Retinal pigment epithelial cell (primary cell): ENCODE data around the gene MICOS13.
"Not testable (repeated sequence)": the region's sequence is repeated elsewhere in the genome, so short reads cannot be mapped to it uniquely, and the experiment has no call there.

Source experiments
- DNase-seq: peaks from one replicate; pipeline ENCODE4 v3.0.0-alpha.2; 2010; ENCODE audit warnings: low read depth
- H3K4me3 ChIP-seq: 2 replicates; pipeline ENCODE4 v1.5.1; 2011; ENCODE audit warnings: mild to moderate bottlenecking, low read length, control low read depth, moderate library complexity
- TF ChIP-seq, protein P1 (sequence below): conservative IDR thresholded peaks from 2 replicates; pipeline ENCODE4 v1.5.1; 2011; ENCODE audit warnings: low read depth, low read length, control low read depth, inconsistent platforms

The MICOS13 gene

GRCh38 chr19:5690955-5691821, 10.9 kb upstream of the MICOS13 start:
- peak overlapping the region; percentile 96 for H3K4me3 ChIP-seq
- TF ChIP-seq, protein P1, sequence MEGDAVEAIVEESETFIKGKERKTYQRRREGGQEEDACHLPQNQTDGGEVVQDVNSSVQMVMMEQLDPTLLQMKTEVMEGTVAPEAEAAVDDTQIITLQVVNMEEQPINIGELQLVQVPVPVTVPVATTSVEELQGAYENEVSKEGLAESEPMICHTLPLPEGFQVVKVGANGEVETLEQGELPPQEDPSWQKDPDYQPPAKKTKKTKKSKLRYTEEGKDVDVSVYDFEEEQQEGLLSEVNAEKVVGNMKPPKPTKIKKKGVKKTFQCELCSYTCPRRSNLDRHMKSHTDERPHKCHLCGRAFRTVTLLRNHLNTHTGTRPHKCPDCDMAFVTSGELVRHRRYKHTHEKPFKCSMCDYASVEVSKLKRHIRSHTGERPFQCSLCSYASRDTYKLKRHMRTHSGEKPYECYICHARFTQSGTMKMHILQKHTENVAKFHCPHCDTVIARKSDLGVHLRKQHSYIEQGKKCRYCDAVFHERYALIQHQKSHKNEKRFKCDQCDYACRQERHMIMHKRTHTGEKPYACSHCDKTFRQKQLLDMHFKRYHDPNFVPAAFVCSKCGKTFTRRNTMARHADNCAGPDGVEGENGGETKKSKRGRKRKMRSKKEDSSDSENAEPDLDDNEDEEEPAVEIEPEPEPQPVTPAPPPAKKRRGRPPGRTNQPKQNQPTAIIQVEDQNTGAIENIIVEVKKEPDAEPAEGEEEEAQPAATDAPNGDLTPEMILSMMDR: no peak
- DNase-seq: no peak

DNA sequence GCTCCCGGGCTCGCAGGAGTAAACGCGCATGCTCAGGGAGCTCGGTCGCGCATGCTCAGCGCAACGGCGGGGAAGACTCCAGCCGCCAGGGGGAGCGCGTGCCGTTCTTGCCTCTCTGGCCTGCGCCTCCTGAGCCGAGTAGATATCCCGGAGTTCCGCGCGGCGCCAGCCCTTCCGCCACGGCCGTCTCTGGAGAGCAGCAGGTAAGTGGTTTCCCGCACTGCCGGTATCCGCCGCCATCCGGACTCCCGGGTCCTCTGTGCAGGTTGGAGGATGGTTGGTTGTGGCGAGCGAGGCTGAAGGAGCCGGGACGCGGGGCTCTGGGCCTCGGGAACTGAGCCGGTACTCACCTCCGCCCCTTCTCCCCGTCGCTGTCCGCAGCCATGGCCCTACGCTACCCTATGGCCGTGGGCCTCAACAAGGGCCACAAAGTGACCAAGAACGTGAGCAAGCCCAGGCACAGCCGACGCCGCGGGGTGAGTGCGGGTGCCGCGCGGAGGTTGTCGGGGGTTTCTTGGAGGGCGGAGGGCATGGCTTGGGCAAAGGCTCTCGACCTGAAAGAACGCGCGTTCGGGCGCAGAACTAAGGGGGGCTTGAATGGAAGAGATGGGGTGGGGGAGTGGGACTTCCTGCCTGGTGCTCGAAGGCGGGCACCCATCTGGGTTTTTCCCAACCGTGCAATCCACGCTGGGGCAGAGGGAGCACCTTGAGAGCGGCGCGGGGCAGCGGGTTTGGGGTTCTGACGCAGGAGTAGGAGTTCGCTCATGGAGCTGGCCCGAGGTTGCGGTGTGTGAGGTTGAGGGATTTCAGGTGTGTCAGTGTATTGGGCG, 10.0 kb upstream of the MICOS13 start, which contains the start of gene RPL36:
Gene RPL36, plus strand, starts transcription at position 171 of the 830 bp plus-strand sequence. Its CDS starts 213 bp downstream, at position 384.
- H3K4me3 ChIP-seq: peak within 1 kb of the TSS; percentile 96
- TF ChIP-seq, protein P1: peak; percentile 90
- DNase-seq: peak; percentile 75

GRCh38 chr19:5688262-5688881, 8.1 kb upstream of the MICOS13 start:
- H3K4me3 ChIP-seq, DNase-seq: not testable (repeated sequence)

DNA sequence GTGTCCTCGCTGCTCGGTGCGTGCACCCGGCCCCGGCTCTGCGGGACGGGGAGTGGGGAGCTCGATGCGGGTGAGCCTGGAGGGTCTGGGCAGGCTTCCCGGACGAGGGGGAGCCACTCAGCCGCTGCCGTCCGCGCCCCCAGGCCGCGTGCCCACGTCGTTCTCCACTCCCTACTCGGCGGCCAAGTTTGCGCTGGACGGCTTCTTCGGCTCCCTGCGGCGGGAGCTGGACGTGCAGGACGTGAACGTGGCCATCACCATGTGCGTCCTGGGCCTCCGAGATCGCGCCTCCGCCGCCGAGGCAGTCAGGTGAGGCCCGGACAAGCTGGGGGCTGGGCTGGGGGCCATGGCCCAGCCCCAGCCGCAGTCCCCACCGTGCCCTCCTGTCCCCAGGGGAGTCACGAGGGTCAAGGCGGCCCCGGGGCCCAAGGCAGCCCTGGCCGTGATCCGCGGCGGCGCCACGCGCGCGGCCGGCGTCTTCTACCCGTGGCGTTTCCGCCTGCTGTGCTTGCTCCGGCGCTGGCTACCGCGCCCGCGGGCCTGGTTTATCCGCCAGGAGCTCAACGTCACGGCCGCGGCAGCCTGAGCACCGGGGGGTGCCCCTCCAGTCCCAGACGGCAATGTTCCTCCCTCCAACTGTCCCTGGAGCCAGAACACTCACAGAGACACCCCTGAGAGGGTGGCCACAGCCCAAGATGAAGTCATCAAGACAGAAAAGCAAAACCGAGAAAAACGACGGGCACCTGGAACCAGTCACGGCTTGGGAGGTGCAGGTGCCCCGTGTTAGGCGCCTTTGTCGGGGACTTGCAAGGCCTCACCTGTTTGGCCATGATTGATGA, 7.3 kb upstream of the MICOS13 start:
- DNase-seq: no peak
- H3K4me3 ChIP-seq: peak overlapping the region; percentile 14
- TF ChIP-seq, protein P1: no peak

DNA sequence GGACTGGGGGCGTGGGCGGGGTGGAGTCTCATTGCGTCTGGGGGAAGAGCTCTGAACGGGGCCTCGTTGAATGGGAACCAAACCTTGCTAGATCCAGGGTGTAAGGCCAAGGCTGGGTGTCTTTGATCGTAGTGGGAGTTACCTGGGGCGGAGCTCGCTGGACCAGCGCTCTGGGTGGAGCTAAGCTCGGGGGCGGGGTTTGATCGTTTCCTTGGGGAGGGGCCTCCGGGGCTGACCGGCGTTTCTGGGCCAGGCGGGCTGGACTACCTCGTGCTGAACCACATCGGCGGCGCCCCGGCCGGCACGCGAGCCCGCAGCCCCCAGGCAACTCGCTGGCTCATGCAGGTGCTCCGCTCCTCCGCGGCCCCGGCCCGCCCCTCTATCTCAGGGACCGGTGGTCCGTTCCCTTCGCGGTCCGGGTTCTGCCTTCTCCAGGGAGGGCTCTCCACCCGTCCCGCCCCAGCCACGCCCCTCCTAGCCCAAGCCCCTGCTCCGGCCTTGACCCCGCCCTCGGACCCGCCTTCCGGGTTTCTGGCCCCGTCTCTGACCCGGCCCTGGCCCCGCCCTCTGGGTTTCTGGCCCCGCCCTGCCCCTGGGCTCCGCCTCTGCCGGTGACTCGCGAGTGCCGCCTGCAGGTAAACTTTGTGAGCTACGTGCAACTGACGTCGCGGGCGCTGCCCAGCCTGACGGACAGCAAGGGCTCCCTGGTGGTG, 6.5 kb upstream of the MICOS13 start:
- peak overlapping the region; percentile 45 for H3K4me3 ChIP-seq
- TF ChIP-seq, protein P1: peak; percentile 82
- DNase-seq: peak; percentile 60

DNA sequence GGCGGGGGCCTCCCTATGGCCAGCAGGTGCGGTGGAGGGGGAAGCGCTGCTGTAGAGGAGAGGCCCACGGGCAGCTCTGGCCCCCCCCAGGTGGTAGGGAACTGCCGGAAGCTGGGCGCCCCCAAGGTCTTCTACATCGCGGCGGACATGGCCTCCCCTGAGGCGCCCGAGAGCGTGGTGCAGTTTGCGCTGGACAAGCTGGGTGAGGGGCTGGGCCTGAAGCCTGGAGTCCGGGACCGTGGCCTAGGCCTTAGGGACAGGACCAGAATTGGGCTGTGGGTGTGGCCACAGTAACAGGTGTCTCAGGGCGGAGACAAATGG, 6.0 kb upstream of the MICOS13 start:
- no peak for DNase-seq
- TF ChIP-seq, protein P1: no peak
- peak overlapping the region; percentile 45 for H3K4me3 ChIP-seq
